AG08396 (cell line): ENCODE data around the gene TDRD3.
"Not testable (repeated sequence)": the region's sequence is repeated elsewhere in the genome, so short reads cannot be mapped to it uniquely, and the experiment has no call there.

Source experiments
- DNase-seq: peaks from one replicate; pipeline ENCODE4 v3.0.0; 2012; ENCODE audit warnings: low spot score, mixed read lengths

TDRD3 gene

GRCh38 chr13:60396783-60397703 is at the start of gene TDRD3:
TSS of gene TDRD3 (plus strand) at chr13:60397220. CDS start at chr13:60397365, 145 bp downstream.
- DNase-seq: peak; percentile 90

- no peak for DNase-seq
Observed at GRCh38 chr13:60347690-60348089, 49.3 kb upstream of the TDRD3 start.

GRCh38 chr13:60348097-60348496 is 48.9 kb upstream of the TDRD3 start:
- no peak for DNase-seq

- peak; percentile 24 for DNase-seq
Observed at GRCh38 chr13:60351326-60351725, 45.7 kb upstream of the TDRD3 start.

GRCh38 chr13:60351855-60352615 is 45.0 kb upstream of the TDRD3 start:
- DNase-seq: no peak

GRCh38 chr13:60352644-60353043 is 44.4 kb upstream of the TDRD3 start:
- no peak for DNase-seq

GRCh38 chr13:60355056-60355455 is 42.0 kb upstream of the TDRD3 start:
- no peak for DNase-seq

- DNase-seq: no peak
Observed at GRCh38 chr13:60356970-60357369, 40.0 kb upstream of the TDRD3 start.

GRCh38 chr13:60358453-60358852 is 38.6 kb upstream of the TDRD3 start:
- DNase-seq: no peak

GRCh38 chr13:60363288-60363687 is 33.7 kb upstream of the TDRD3 start:
- no peak for DNase-seq

GRCh38 chr13:60369242-60369641 is 27.8 kb upstream of the TDRD3 start:
- DNase-seq: no peak

- DNase-seq: no peak
Observed at GRCh38 chr13:60370343-60370742, 26.7 kb upstream of the TDRD3 start.

- no peak for DNase-seq
Observed at GRCh38 chr13:60372141-60372540, 24.9 kb upstream of the TDRD3 start.

GRCh38 chr13:60379282-60379681 is 17.7 kb upstream of the TDRD3 start:
- DNase-seq: not testable (repeated sequence)

- no peak for DNase-seq
Observed at GRCh38 chr13:60379837-60380565, 17.0 kb upstream of the TDRD3 start.

GRCh38 chr13:60384911-60385310 is 12.1 kb upstream of the TDRD3 start:
- DNase-seq: no peak

- DNase-seq: no peak
Observed at GRCh38 chr13:60386250-60386649, 10.8 kb upstream of the TDRD3 start.

- DNase-seq: no peak
Observed at GRCh38 chr13:60392131-60392530, 4.9 kb upstream of the TDRD3 start.

GRCh38 chr13:60395971-60396782 is 843 bp upstream of the TDRD3 start:
- peak; percentile 96 for DNase-seq

GRCh38 chr13:60397704-60398378 is 821 bp downstream of the TDRD3 start:
- peak; percentile 72 for DNase-seq

GRCh38 chr13:60398379-60398891 is 1.4 kb downstream of the TDRD3 start:
- DNase-seq: no peak
